HG02981 (cell line): ENCODE results near the gene LRRC10B.
"Not testable (repeated sequence)": the region's sequence is repeated elsewhere in the genome, so short reads cannot be mapped to it uniquely, and the experiment has no call there.

Experiments used
- ATAC-seq: cut with Tn5 transposase; IDR thresholded peaks from one replicate; pipeline ENCODE4 v1.9.1; 2021; ENCODE audit warnings: mild to moderate bottlenecking, moderate library complexity; ENCODE audit not compliant: unreplicated experiment

Gene LRRC10B

GRCh38 chr11:61507962-61508861 lies at the start of gene LRRC10B:
TSS of gene LRRC10B (plus strand) at chr11:61508749. CDS start at chr11:61508999, 250 bp downstream.
- ATAC-seq, result no peak

- no peak for ATAC-seq
These were observed 48.1 kb upstream of the LRRC10B start for GRCh38 chr11:61460474-61460881.

- ATAC-seq, result no peak
These were observed 47.6 kb upstream of the LRRC10B start for GRCh38 chr11:61460986-61461385.

GRCh38 chr11:61467602-61468001 lies 40.9 kb upstream of the LRRC10B start:
- not testable (repeated sequence) for ATAC-seq

GRCh38 chr11:61468002-61468401 lies 40.5 kb upstream of the LRRC10B start:
- no peak for ATAC-seq

GRCh38 chr11:61472282-61472681 lies 36.3 kb upstream of the LRRC10B start:
- no peak for ATAC-seq

- no peak for ATAC-seq
These were observed 35.7 kb upstream of the LRRC10B start for GRCh38 chr11:61472868-61473267.

GRCh38 chr11:61473370-61474012 lies 35.1 kb upstream of the LRRC10B start:
- ATAC-seq, result no peak

- ATAC-seq, result no peak
These were observed 34.4 kb upstream of the LRRC10B start for GRCh38 chr11:61474013-61474643.

GRCh38 chr11:61475433-61475832 lies 33.1 kb upstream of the LRRC10B start:
- no peak for ATAC-seq

- ATAC-seq, result no peak
These were observed 32.2 kb upstream of the LRRC10B start for GRCh38 chr11:61476371-61476770.

GRCh38 chr11:61477126-61477525 lies 31.4 kb upstream of the LRRC10B start:
- no peak for ATAC-seq

GRCh38 chr11:61477727-61478148 lies 30.8 kb upstream of the LRRC10B start:
- ATAC-seq, result no peak

- not testable (repeated sequence) for ATAC-seq
These were observed 29.0 kb upstream of the LRRC10B start for GRCh38 chr11:61479360-61480058.

- no peak for ATAC-seq
These were observed 28.1 kb upstream of the LRRC10B start for GRCh38 chr11:61480261-61480993.

GRCh38 chr11:61480994-61481335 lies 27.6 kb upstream of the LRRC10B start:
- no peak for ATAC-seq

GRCh38 chr11:61481806-61482205 lies 26.7 kb upstream of the LRRC10B start:
- no peak for ATAC-seq

- no peak for ATAC-seq
These were observed 26.0 kb upstream of the LRRC10B start for GRCh38 chr11:61482513-61482912.

GRCh38 chr11:61484541-61484940 lies 24.0 kb upstream of the LRRC10B start:
- ATAC-seq, result no peak

GRCh38 chr11:61485080-61485479 lies 23.5 kb upstream of the LRRC10B start:
- ATAC-seq, result no peak
